GM15510 (cell line): ENCODE data around the gene IGFALS.

Experiments used
- POLR2A ChIP-seq: IDR thresholded peaks from 3 replicates; pipeline ENCODE4 v1.6.1; 2011; ENCODE audit warnings: borderline replicate concordance; ENCODE audit not compliant: insufficient read length; ENCODE audit errors: extremely low read depth

Gene IGFALS

GRCh38 chr16:1777375-1778199 lies 15.9 kb downstream of the IGFALS start:
- no peak for TF ChIP-seq POLR2A

- TF ChIP-seq POLR2A: no peak
These were observed 16.5 kb downstream of the IGFALS start for GRCh38 chr16:1776991-1777374.

- no peak for TF ChIP-seq POLR2A
These were observed 16.9 kb downstream of the IGFALS start for GRCh38 chr16:1776672-1776955.

- no peak for TF ChIP-seq POLR2A
These were observed 17.4 kb downstream of the IGFALS start for GRCh38 chr16:1775846-1776671.

- TF ChIP-seq POLR2A: no peak
These were observed 18.3 kb downstream of the IGFALS start for GRCh38 chr16:1775006-1775845.

GRCh38 chr16:1774448-1774780 lies 19.1 kb downstream of the IGFALS start:
- TF ChIP-seq POLR2A: no peak

- TF ChIP-seq POLR2A: no peak
These were observed 19.6 kb downstream of the IGFALS start for GRCh38 chr16:1773703-1774447.

GRCh38 chr16:1772908-1773702 lies 20.4 kb downstream of the IGFALS start, which contains the start of gene MRPS34:
TSS of gene MRPS34 (minus strand) at chr16:1773134. CDS start at chr16:1773119, 15 bp downstream.
- TF ChIP-seq POLR2A: peak; percentile 86

GRCh38 chr16:1772362-1772907 lies 21.1 kb downstream of the IGFALS start, which contains the start of gene EME2:
TSS of gene EME2 (plus strand) at chr16:1772810. CDS start at chr16:1773228, 418 bp downstream.
- no peak for TF ChIP-seq POLR2A

GRCh38 chr16:1771864-1772361 lies 21.6 kb downstream of the IGFALS start:
- no peak for TF ChIP-seq POLR2A

- peak; percentile 58 for TF ChIP-seq POLR2A
These were observed 22.2 kb downstream of the IGFALS start, which contains the start of gene NME3 for GRCh38 chr16:1771188-1771863. TSS of gene NME3 (minus strand) at chr16:1771543. CDS start at chr16:1771534, 9 bp downstream.
